NCI-H2171 (cell line): ENCODE data around the gene SH3GLB1.
A peak's percentile ranks its signal among the peaks of the same experiment; 100 is the strongest.
"Not testable (repeated sequence)": the region's sequence is repeated elsewhere in the genome, so short reads cannot be mapped to it uniquely, and the experiment has no call there.

ENCODE experiments used
- DNase-seq: peaks from one replicate; lab custom pipeline; 2025; lab: John Stamatoyannopoulos, UW

Gene SH3GLB1

DNA sequence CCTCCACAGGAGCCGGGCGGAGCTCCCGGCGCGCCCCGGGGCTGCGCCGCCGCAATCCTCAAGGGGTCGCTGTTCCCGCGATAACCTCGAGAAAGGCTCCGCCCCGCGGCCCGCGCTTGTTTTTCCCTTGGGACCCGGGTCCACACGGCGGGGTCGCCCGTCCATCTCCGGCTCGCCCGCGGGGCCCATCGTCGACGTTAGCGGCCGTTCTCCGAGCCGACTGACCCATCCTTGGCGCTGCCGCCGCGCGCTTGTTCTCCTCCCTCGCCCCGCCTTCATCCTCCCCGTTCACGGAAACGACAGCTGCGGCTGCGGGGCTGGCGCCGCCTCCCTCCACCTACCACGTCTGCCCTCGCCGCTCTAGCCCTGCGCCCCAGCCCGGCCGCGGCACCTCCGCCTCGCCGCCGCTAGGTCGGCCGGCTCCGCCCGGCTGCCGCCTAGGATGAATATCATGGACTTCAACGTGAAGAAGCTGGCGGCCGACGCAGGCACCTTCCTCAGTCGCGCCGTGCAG is at the start of gene SH3GLB1:
Gene SH3GLB1, plus strand, starts transcription at position 119 of the 514 bp plus-strand sequence. Its CDS starts 324 bp downstream, at position 443.
- peak; percentile 76 for DNase-seq

DNA sequence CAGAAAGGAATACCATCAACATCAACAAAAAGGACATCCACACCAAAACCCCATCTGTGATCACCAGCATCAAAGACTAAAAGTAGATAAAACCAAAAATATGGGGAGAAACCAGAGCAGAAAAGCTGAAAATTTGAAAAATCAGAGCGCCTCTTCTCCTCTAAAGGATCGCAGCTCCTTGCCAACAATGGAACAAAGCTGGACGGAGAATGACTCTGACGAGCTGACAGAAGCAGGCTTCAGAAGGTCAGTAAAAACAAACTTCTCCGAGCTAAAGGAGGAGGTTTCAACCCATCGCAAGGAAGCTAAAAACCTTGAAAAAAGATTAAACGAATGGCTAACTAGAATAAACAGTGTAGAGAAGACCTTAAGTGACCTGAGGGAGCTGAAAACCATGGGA is 46.0 kb upstream of the SH3GLB1 start:
- not testable (repeated sequence) for DNase-seq

DNA sequence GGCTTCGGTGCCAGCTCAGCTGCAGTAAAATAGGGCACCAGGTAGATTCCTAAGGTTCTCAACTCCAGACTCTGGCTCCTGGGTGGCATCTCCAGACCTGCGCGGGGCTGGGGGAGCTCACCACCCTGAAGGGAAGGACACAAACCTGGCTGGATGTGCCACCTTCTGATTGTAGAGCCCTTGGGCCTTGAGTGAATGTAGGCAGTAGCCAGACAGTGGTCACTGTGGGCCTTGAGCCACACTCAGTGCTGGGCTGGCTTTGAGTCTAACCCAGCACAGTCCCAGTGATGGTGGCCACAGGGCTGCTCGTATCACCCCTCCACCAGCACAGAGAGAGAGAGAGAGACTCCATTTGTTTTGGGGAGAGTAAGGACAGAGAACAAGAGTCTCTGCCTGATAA is 38.0 kb upstream of the SH3GLB1 start:
- no peak for DNase-seq

DNA sequence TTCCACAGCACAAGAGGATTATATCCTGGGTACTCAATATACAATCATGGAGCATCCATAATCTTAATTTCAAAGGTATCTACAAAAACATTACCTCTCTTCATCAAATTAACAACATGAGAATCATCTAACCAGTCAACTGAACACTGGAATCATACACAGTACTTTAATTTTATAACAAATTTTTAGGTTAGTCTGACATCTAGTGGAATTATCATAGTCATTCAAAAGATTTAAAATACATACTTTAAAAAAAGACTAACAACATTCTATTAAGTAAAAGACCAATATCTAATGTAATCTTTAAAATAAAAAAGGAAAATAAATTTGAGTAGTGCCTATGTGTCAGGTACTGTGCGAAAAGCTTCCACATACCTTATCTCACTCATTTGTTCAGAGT is 16.8 kb upstream of the SH3GLB1 start:
- DNase-seq: no peak

DNA sequence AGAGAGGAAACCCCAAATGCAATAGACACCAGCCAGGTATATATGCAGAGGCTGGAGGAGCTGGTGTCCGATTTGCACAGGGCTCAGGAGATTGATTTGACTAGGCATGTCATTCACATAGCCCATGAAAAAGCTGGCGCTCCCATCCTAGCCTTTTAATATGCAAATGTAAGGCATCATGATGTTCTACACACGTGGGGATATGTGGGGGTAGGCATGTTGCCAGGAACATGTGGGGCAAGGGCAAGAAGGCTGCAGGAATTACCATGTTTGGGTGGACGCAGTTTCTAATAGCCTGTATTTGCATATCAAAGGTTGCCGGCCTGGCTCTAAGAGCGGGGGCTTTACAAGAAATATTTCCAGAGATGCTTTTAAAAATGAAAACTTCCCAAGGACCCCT is 11.7 kb upstream of the SH3GLB1 start:
- no peak for DNase-seq

DNA sequence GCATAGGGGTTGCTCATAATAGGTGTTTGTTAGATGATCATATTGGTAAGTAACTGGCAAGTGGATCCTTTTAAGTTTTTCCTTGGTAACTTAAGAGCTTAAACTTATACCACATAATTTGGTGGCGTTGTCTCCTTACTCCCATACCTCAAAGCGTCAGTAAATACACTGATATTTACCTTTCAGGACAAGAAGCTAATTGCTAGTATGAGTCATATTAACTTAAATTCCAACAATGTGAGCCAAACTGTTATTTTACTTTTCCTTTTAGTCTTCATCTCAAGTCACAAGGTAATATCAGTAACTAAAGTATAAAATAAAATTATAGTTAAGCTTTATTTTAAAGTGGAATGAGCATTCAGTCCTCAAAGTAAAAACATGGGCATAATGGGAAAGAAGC is 9.0 kb upstream of the SH3GLB1 start:
- no peak for DNase-seq

DNA sequence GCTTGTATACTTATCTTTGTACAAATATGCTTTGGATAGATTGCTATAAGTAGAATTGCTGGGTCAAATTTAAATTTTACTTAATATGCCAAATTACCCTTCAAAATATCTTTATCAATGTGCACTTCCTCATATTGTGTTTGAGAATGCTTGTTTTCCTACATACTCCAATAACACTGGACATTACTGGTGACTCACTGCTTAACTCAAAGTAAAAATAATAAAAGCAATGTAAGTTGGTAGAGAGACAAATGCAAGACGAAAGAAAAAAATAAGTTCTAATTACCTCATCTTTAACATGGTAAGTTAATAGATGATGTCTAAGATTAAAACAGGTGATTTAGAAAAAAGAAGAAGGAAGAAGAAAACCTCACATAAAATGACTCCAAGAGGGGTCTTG is 7.9 kb upstream of the SH3GLB1 start:
- no peak for DNase-seq

DNA sequence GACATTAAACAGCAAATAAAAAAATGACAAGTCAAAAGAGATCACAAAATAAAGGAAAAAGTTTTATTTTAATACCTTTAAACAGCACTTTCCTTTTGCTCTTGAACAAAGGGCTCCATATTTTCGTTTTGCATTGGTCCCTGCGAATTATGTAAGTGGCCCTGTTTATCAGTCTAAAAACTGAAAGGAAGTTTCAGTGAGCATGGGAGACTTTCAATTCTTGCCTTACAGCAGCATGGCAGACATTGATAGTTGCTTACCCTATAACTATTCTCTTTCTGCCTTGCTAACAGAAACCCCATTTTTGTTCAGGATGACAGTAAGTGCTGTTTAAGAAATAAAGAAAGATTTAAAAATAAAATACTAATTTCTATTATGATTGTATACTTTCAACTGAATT is 5.2 kb upstream of the SH3GLB1 start:
- DNase-seq: no peak

DNA sequence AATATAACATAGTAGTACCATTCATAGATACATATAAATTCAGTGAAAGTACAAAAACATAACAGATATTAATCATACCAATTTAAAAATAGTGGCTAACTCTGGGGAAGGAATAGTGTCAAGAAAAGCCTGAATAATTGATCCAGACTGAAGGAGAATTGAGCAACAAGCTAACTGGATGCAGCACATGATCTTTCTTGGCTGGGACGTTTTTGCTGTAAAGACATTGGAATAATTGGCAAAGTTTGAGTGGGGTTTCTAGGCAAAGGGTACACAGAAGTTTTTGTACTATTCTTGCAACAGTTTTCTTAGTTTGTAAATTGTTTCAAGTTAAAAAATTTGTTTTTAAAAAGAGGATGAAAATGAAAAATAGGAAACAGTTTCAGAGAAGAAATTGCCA is 2.6 kb upstream of the SH3GLB1 start:
- no peak for DNase-seq

DNA sequence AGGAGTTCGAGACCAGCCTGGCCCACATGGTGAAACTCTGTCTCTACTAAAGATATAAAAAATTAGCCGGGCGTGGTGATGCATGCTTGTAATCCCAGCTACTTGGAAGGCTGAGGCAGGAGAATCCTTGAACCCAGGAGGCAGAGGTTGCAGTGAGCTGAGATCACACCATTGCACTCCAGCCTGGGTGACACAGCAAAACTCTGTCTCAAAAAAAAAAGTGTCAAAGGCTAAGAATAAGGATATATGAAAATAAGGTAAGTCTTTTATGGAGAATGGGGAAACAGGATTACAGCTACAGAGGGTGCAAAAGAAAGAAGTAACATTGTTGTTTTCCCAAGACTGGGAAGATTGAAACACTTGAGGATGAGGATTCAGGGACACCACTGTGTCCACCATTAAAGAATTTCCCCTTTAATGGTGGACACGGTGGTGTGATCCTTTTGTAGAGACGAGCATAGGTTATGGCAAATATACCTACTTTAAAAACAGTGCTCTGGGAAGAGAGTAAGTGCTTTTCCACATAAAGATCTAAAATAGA is 1.4 kb upstream of the SH3GLB1 start:
- DNase-seq: not testable (repeated sequence)

DNA sequence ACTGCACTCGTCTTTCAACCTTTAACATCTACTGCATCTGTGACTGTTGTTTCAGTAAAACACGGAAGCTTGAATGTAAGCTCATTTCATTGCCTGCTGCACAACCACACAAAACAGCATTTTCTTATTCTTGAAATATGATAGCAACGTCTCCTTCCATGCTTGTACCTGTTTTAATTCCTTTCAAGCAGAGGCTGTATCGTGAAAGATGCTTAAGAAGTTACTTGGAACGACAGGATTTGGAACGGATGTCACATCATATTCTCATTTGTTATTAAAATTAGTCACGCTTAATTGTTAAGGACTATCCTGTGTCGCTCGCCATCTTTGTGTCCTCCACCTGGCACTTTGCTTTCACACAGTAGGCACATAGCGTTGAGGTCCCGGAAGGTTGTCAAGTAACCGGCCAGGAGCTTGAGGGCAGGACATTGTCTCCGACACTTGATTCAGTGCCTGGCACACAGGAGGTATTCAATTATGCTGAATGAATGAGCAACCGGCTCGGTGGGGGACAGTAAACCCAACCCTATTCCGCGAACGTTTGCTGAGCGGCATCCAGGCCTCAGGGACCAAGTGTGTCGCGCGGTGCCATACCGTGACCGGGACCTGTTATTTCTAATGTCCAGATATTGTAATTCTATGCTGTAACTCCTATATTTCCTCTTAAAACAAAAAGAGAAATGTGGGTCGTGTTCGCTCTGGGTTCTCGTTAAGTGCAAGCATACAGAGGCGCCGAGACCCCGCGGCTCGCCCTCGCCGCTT is 499 bp upstream of the SH3GLB1 start:
- DNase-seq: peak; percentile 45

DNA sequence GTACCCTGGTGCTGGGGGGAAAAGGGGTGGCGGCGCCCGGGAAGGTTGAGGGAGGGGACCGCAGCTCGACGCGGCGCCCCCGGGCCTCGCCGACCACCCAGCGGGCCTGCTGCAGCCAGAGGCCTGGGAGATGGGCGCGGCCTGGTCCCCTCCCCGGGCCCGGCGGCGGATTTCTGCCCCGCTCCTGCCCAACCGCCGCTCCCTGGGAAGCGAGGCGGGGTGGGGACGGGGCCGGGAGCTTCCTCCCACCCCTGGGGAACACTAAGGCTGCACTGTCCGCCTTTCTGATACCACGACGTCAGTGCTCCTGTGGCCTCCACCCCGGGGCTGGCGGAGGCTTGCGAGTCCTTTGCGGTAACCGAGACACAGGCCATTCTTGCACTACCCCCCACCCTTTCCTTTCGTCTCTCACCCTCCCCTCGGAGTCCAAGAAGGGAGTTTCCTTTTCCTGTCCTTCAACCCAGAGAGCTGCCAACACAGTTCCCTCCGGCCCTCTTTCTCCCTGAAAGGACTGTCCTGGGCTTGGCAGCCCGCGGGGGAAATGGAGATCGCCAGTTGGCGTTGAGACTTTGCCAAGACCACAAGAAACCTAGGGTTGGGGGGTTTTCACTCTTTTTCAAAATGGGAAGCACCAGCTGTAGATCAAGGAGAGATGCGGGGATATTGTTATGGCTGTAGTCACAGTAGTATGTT is 742 bp downstream of the SH3GLB1 start:
- DNase-seq: peak; percentile 53

DNA sequence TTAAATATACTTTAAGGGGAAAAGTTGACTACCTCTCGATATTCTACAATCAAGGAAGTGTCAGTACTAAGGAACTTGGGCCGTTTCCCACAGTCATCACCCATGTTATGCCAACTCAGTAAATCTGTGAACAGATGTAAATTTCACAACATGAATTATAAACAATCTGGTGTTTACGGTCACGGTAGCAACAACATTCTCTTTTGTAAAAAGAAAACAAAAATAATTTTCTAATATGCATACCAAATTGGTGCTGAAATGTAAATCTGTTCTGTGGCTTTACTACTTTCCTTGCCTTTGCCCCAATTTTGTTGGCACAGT is 1.2 kb downstream of the SH3GLB1 start:
- no peak for DNase-seq

DNA sequence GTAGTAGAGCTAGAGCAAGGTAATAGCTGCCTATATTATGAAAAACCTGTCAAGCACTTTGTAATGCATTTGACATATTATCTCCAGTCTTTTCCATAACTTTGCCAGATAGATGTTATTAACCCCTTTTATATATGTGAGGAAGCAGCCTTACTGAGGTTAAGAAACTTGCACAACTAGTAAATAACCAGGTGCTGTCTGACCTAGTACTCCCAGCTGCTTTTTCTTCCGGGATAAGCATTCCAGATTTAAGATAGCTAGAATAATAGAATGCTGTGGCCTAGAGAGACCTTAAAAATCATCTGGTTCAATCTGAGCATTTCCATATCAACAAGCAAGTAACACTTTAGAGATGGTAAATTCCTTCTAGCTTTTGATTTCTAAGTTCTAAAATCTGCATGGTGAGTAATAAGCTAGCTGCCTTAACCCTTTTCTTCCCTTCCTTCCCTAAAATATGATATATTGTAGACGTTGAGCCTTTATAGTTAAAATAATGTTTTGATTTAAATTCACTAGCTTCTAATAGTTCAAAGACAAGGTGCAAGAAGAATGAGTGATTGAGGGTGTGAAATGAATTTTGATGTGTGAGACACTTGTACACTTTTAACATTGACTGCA is 1.8 kb downstream of the SH3GLB1 start:
- DNase-seq: no peak

DNA sequence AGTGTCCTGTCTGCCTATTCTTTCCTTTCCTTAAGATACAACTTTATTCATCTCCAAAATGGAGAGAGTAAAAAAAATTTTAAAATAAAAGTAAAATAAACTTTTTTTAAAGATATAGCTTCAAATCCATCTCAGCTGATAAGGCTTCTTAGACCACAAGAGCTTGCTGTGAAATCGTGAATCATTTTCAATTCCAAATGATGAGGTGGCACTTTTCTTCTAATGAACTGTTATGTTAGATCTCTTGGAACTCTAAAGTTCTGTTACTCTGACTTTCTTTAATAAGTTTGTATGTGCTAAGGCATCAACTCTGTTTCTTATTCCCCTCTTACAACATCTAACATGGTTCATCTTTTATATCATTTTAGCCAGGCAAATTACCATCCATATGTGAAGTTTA is 4.5 kb downstream of the SH3GLB1 start:
- DNase-seq: no peak

DNA sequence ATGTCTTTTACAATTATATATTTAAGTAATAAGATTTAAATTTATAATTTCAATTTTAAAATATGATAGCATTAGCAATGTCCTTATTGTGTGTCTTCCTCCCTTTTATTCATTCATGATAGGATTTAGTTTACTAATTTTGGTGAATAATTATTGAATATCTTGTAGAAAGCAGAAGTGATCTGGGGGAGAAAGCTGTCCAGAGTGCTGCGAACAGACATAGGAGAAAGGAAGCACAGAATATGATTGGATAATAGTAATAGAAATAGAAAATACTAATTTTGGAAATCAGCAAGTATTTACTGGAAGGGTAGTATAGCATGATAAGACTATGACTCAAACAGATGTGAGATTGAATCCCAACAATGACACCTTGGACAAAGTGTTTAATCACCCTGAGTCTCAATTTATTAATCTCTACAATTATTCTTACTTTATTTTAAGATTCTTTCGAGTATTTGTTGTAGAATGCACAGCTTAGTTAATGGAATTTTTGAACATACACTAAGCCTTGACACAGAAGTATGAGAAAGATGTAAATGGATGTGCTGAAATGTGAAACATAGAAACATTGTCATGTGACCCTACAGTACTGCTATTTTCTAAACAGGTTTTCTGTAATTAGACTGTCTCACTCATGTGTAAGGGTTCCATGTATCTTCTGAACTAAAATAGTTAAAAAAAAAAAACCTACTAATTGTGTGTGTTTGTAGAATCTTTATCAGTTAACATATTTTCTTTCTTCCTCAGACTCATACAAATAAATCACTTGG is 7.9 kb downstream of the SH3GLB1 start:
- DNase-seq: no peak

DNA sequence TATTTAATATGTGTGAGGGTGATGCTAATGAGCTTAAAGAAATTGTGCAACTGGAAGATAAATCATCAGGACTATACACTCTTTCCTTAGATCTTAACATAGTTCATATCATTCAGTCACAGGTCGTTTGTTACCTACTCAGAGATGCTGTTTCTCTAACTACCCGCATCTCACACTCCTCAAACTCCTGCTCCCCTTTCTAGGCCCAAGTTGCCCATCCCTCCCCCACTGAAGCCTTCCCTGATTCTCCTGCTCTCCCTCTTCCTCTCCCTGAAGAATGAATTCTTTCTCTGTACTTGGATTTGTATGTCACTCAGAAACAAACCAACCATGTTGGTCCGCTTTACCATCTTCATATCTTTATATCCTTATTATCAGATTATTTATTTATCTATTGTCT is 9.1 kb downstream of the SH3GLB1 start:
- DNase-seq: no peak

DNA sequence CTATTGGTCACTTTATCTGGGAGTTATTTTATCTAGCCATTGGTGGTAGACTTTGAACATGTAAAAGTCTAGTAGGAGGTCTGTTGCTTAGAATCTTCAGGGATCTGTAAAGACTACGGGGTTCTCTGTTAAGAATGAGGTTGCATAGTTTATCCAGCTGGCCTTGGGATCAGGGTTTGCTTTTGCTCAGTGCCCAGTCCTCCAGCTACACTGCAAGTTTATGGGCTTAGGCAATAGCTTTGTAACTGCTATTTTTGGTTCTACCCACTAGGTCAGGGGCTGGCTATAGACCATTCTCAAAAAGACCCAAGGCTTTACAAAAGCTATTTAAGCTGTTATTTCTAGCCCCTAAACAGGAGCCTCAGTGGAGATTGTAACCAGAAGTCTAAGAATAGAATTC is 9.8 kb downstream of the SH3GLB1 start:
- no peak for DNase-seq

DNA sequence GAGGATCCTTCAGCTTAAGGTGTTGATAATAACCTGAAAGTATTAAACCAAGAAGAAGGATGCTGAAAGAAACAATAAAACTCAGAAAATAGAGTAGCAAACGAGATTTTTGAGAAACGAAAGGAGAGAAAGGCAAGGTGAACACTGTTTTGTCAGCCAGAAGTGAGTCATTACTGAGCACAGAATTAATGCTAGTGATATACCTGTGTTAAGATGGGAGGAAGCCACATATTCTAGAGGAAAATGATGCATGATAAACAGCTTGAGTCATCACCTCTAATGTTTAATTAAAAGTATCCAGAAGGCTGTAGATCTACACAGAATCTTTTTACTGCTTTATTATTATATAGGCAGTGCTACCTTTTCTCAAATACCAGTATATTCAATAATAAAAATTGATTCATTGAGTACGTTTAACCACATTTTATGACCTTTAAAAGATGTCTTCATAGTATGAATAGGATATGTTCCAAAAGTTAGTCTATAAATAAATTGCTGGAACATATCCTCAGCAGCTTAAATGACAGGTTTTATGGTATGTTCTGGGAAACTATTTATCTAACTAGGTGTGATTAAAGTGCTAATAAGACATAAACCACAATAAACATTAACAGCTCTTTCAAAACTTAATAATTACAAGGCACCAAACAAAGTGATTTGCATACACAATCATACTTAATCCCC is 10.3 kb downstream of the SH3GLB1 start:
- DNase-seq: no peak

DNA sequence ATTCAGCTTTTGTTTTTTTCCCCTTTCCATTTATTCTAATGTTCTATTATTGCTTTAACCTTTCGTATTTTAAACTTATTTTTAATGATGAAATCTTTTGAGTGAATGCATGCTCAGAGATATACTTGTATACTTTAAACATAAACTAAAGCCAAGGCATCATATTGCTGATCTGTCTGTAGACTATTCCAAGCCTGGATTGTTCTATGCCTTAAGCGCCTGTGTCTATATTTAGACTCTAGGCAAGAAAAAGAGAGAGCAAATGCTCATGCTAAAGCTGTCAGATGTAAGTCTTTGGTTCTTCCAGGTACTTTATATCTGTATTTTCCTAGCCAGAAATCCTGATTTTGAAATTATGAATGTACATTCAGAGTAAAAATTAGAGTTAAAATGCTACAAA is 14.4 kb downstream of the SH3GLB1 start:
- no peak for DNase-seq

DNA sequence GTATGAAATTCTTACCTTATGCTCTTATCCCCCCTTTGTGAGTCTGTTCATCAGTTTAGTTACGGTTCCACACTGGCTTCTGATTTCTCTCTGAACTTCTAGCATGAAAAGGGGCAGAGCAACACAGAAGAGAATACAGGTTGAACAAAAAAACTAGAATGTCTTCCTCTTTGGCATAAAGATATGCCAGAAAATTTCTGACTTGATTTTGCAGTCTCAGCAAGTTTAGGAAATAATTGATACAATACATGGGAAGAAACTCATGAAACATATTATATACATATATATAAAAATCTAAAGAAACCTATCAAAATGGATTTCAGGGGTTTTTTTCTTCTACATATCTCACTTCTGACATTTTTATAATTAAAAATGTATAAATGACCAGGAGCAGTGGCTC is 27.0 kb downstream of the SH3GLB1 start:
- no peak for DNase-seq

DNA sequence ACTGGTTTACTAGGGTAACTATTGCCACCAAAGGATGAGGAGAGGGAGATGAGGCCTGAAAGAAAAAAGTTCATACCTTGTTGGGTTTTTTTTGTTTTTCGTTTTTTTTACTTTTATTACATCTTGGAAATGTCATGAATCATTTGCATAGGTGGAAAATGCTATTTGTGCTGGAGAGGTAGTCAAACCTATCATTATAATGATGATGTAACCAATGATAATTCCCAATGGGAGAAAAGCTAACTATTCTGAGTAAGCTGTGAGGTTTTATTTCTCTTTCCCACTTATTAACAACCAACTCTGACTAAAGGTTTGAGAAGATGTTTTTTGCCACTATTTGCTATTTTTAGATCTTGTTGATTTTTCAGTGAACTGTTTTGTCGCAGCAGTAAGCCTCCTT is 29.0 kb downstream of the SH3GLB1 start:
- no peak for DNase-seq
